ENCODE measurements around the gene BDH1.
A peak's percentile ranks its signal among the peaks of the same experiment; 100 is the strongest.

Gene BDH1

DNA sequence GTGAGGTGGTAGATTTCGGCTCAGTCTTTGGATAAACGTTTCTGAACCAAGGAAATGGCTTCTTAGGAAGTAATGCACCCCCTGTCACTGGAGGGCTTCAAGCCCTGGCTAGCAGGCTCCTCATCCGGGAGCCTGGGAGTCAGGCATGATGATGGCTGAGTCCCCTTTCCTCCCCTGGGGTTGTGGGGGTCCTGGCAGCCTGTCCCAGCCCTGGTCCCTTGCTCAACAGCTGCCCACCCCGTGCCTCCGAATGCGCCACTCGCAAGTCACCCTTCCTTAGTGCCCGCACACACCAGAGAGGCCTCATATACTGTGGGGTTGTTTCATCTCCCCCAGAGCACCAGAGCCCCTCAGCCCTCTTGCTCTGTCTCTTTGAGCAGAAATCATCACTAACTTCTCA lies 48.2 kb downstream of the BDH1 start:
- DNase-seq (ENCODE audit: low spot score) = no peak
- FAIRE-seq = no peak

DNA sequence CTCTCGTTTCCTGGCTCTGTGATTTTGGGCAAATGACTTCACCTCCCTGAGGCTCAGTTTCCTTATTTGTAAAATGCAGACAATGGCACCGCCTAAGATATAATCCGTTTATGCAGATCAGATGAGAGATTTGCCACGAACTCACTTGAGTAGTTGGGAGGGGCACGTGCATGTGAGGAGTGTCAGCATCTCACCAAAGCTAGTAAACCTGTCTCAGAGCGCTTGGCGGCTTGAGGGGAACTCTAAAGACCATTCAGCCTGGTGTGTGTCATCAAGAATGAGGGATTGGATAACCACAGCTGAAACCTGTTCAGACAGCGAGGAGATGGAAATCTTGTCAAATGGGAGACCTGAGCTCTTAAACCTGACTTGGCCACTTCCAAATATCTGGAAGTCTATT lies 48.7 kb downstream of the BDH1 start:
- DNase-seq (ENCODE audit: low spot score) (no peak), FAIRE-seq (no peak)

DNA sequence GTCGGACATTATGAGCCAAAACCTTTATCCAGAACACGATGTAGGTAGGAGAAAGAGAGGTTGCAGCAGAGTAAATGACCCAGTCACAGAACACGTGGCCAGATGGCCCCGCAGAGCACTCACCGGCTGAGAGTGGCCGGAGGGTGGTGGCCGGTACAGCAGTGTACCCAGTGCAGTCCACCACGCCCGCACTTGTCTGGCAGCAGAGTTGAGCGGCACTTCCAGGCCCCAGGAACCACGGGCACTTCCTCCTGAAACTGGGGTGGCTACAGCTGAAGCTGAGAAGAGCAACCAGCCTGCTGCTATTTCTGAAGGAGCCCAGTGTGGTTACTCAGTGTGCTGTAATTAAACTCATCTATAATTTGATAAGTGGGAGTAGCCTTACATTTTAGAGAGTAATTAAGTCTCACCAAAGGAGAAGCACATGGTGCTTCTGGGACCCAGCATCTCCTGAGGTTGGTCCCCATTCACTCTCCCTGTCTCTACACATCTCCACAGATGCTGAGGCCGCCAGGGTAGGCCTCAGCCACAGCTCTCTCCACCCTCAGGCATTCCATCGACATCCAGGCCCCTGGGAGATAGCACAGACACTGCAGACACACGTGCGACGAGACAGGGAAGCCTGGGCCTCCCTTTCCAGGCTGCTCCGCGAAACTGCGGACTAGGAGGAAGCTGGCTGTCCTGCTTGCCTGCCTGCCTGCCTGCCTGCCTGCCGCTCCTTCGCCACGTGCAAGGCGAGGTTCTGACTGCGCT lies 49.8 kb downstream of the BDH1 start:
- DNase-seq (ENCODE audit: low spot score) (no peak), FAIRE-seq (no peak)

DNA sequence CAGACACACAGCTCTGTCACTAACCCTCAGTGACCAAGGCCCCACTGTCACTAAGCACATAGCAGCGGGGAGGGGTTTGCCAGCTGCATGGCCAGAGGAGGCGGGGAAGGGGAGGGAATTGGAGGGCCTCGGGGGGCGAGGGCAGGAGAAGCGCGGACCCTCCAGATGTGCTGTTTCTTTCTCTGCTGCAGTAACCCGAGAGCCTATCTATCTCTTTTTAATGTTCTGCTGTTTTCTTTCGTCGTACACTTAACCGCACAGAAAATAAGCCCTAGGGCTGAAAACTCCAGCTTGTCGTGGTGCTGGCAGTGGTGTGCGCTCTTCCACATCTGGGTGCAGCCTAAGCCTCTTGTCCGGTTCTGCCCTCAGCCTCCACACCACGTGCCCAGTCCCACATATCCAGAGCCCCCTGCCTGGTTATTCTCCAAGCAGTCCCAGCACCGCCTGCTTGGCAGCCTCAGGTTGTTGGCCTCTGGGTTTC lies 51.1 kb downstream of the BDH1 start:
- DNase-seq (ENCODE audit: low spot score) (no peak), FAIRE-seq (no peak)

DNA sequence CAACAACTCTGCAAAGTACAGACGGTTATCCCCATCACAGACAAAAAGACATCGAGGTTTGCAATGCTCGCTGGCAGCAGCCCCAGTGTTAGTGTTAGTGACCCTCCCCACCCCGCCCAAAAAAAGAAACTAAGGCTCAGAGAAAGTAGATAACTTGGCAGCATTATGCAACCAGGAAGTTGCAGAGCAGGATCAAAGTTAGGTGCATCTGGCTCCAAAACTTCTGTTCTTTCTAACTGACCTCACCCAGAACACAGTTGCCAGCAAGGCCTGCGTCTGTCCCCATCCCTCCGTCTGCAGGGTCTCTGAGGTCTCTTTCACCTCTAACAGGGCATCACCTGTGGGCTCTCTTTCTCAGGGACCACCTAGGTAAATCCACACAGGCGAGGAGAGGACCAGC lies 51.5 kb downstream of the BDH1 start:
- DNase-seq (ENCODE audit: low spot score) (no peak), FAIRE-seq (no peak)

DNA sequence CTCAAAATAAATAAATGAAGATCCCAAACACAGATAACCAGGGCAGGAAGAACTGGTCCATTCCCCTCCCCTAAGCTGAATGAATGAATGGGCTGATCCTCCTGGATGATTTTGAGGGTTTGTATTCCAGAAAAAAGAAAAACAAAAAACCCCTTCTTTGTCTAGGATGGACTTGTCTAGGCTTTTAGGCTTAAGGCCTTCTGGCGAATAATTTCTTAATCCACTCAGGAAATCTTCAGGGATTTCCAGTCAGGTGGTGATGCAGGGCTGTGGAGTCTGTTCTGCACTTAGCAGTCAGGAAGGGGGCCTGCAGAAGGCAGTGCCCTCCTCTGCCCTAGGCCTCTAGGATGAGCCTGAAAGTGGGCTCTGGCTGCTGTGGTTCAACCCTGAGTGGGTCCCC lies 52.1 kb downstream of the BDH1 start:
- DNase-seq (ENCODE audit: low spot score) (no peak), FAIRE-seq (no peak)

DNA sequence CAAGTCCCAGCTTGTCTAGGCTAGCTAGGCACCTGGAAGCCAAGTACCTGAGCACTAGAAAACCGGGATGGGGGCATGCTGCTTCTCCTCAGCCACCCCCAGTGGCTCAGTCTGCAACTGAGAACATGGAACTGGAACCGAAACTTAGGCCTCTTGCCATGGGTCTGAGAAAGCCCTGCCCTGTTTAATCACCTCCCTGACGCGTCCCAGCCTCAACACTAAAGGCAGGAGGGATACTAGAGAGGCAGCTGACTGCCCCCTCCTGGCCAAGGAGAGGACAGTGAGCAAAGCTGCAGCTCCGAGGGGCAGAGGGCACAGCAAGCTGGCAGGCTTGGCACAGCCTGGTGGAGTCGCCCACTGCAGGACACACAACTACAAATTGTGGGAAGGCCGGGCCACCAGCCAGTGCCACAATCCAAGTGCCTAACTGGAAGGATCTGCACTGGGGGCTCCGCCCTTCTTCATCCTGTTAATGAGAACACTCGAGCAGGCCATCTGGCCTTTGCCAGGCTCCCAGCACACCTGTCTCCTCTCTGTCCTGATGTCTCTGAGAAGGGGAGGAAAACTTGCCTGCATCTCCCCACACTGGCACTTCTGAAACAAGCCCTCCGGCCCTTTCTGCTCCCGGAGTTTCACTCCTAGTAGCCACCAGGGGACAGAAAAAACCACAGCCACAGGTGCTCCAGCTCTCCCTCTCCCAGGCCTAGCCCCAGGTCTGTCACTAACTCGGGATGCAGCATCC lies 53.7 kb downstream of the BDH1 start:
- FAIRE-seq (no peak), DNase-seq (ENCODE audit: low spot score) (peak; percentile 70)

DNA sequence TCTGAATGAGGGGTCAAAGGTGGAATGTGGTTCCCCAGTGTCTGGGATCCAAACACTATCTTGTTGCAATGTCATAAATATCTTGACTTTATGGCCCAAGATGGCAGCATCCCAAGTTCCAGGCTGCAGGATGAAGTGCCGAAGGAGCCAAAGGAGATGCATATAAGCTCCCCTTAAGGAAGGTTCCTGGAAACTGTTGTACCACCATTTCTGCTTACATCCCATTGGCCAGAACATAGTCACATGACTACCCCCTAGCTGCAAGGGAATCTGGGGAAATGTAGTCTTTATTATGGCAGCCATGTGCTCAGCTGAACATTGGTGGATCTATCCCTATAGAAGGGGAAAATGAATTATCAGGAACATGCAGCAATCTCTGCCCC lies 54.3 kb downstream of the BDH1 start:
- DNase-seq (ENCODE audit: low spot score) = no peak

DNA sequence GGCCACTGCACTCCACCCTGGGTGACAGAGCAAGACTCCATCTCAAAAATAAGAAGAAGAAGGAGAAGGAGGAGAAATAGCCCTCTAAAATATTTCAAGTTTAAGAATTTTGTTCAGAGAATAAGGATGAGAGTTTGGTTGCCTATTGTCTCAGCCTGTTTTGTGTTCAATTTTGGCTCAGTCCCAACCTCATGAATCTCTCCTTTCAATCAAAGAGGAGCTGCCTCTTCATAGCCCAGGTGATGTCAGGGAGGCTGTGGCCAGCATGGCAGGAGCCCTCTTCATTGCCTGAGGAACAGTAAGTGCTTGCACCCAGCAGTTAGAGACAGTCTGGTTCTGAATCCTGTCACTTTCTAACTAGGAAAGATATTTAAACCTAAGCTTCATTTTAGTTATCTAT lies 55.0 kb downstream of the BDH1 start:
- no peak for FAIRE-seq
- no peak for DNase-seq (ENCODE audit: low spot score)

More for the DNA sequence above, 54.3 kb downstream of the BDH1 start:
- FAIRE-seq = no peak

DNA sequence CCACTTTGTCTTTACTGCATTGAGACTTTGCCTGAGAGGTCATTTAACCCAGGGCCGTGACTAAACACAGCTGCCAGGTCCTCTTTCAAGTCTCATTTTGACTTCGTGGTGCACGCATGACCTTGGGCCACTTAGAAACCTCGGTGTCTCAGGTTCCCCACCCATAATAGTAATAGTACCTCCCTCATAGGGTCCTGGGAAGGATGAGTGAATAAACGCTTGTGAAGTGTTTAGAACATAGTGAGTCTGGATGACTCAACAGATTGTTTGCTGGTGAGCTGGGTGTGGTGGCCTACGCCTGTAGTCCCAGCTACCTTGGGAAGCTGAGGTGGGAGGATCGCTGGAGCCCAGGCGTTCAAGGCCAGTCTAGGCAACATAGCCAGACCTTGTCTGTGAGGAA lies 56.3 kb downstream of the BDH1 start:
- no peak for FAIRE-seq
- DNase-seq (ENCODE audit: low spot score) = peak; percentile 44

DNA sequence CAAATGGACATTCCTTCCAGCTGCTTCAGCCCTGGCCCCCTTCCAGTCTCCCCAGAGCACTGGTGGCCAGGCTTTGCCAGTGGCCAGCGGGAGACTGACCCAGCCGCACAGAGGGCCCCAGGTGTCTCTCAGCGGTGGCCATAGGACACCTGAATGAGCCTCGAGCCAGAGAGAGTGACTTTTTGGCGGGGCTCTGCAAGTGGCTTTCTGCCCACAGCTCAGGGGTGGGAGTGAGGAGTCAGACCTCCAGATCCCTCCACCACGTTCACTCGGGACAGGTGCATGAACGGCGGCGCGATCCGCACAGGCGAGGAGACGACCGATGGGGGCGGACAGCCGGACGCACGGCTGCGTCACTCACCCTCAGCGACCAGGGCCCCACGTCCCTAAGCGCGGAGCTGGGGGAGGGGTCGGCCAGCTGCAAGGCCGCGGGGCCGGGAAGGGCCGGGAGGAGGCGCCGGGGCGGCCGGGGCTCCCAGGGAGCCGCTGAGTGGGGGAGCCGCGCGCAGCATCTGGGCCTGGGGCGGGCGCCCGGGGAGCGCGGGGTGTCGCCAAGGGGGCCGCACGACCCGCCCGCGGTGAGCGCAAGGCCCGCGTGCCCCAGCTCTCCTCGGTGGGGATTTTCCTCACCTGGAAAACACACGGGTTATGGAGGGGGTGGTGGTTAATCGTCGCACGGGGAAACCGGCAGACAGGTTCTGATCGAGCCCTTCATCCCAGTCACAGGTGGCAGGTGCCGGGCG lies 57.1 kb downstream of the BDH1 start:
- DNase-seq (ENCODE audit: low spot score) = no peak
- no peak for FAIRE-seq

DNA sequence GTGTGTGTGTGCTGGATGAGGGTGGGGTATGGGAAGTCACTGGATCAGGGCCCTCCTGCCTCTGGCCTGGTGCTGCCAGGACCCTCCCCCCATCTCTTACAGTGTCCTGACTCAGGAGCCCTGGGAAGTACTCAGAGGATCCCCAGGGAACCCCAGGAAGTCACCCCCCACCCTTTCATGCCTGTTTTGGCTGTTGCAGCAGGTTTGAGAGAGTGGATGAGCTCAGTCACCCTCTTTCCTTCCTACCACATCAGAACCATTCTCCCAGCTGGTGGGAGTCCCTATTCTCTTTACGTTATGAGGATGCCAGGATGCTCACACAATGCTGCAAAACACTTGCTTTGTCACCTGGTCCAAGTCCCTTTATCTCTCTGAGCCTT lies 59.0 kb downstream of the BDH1 start:
- no peak for FAIRE-seq
- no peak for DNase-seq (ENCODE audit: low spot score)

DNA sequence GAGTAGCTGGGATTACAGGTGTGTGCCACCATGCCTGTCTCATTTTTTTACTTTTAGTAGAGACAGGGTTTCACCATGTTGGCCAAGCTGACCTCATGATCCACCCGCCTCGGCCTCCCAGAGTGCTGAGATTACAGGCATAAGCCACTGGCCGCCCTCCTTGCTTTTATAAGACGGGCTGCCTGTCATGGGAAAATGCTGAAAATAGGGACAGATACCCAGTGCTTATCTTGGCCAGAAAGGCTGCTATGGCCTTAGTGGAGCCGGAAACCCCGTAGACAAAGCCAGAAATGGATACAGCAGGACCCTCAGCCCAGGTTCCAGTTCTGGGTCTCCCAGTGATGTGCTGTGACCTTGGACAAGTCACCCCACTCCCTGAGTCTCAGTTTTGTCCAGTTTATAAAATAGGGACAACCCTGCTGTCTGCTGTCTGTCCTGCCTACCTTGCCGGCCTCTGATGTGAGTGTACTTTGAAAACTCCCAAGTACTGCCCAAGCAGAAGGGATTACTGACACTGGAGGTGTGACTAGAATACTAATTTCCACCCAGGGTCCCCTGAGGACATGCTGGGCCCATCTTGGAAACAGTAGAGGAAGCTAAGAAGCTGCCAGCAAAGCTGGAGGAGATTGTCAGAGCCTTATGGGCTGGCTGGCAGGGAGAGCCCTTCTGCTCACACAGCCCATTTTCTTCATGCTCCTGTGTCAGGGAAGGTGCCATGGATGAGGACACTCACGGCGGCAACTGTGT lies 59.6 kb downstream of the BDH1 start:
- FAIRE-seq (no peak), DNase-seq (ENCODE audit: low spot score) (no peak)

DNA sequence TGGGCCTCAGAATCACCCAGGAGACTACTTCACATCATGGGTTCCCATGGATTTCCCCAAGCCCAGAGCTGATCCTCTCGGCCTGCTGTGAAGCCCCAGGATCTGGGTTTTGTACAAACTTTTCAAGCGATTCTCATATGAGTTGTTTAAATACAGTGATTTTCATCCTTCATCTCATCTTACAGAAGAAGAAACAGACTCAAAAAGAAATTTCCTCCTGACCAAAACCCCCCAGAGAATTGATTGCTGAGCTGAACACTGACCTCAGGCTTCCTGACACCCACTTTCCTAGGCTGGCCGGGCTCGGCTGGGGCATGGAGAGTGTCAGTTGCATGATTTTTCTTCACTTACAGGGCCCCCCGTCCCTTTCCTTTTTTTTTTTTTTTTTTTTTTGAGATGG lies 60.3 kb downstream of the BDH1 start:
- DNase-seq (ENCODE audit: low spot score) (no peak), FAIRE-seq (no peak)

DNA sequence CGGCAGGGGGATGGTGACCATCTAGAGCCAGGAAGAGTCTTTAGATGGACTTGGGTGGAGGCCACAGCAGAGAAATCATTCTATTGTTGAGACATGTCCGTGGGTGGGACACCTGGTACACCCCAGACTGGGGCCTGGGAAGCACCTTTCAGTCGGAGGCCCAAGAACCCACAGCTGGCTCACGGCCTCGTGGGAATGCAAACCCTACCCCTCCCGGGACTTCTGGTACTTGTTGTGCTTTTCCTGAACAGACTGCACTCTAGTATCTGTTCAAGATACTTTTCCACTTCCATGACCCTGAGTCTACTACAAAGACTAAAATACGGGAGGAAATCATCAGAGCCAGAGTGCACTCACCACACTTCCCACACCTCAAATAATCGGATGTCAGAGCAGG lies 60.7 kb downstream of the BDH1 start:
- FAIRE-seq (no peak), DNase-seq (ENCODE audit: low spot score) (no peak)

DNA sequence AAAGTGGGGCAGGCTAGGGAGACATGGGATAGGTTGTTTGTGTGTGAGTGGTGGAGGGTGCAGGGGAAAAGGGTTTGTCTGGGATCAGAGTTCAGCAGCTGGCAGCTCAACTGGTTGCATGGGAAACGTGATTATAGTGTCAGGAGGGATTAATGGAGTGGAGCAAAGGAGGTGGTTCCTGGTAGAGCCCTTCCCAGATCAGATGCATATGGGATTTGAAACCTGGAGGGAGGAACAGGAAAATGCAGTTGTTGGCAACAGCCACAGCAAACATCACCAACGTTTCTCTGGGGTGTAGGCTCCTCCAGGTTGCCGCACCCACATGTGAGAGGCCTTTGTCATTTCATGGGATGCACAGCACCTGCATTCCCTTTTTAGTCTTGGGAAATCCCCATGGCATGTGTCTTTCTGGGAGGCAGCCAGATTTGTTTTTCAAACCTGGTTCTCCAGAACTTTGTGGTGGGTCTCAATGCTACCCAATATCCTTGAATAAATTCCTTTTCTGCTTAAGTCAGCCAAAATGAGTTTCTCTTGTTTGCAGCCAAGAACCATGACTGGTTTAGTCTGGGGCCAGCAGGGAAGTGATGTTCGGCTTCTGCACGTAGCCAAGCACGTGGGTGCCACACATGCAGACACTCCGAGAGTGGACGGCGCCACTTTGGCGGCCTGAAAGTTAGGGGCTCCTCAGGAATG lies 61.3 kb downstream of the BDH1 start:
- FAIRE-seq (no peak), DNase-seq (ENCODE audit: low spot score) (no peak)

DNA sequence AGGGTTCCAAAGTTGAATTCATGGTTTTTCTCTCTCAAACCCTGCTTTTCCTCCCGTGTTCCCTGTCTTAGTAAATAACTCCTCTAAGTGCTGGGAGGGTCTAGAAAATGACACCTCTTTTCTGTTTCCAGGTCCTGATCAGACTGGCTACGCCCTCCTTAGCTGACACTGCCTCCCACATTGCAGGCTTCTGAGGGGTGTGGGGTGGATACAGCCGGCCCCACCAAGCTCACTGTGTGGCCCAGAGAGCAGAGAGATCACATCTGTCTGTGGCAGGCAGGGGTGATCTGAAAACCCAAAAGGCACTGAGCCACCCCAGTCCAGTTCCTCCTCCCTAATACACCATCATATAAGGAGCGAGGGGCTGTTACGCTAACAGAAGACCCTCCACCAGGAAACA lies 62.7 kb downstream of the BDH1 start:
- no peak for FAIRE-seq

DNA sequence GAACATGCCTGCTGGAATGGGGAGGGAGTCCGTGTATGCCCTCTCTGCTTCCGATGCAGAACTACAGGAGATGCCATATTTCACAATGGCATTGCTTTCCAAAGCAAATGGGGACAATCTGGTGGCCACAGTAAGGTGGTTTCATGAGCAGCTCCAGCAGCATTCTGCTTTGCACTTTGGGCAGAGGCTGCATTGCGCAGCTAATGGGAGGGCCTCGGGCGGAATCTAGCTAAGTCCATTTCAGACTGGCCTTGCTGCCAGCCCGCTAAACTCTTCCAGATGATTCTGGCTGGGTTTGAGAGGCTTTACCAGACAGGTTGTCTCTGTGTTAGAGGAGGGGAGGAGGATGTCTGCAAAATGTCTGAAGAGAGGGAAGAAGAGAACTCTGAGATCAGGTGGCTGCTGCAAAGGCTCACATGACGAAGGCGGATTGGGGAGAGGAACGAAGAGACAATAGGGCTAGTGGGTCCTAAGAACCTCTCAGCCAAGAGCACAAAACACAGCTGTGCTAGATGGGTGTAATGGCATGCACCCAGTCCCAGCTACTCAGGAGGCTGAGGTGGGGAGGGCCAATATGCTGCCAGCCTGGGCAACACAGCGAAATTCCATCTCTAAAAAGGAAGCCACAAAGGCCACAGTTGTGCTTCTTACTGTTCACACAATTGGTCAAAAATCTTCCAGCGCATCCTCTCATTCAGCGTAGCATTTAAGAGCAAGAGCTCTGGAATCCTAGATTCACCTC lies 63.7 kb downstream of the BDH1 start:
- FAIRE-seq = no peak
- DNase-seq (ENCODE audit: low spot score) = no peak

More for the DNA sequence above, 62.7 kb downstream of the BDH1 start:
- no peak for DNase-seq (ENCODE audit: low spot score)

DNA sequence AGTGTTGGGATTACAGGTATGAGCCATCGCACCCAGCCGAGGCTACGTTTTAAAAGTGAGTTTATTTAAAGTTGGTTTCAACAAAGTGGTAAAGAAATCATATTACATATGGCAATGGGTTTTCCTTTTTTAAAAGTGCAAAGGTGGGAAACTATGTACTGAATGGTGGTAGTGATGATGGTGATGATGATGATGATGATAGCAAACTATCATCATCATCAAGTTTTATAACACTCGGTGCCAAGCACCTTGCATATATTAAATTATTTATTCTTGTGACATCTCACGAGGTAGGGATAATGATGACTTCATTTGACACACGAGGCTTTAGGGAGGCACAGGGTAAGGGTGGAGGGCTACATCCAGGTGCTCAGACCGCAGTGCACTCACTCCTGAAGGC lies 64.3 kb downstream of the BDH1 start:
- no peak for FAIRE-seq

More for the DNA sequence above, 64.3 kb downstream of the BDH1 start:
- no peak for DNase-seq (ENCODE audit: low spot score)

All from RCC 7860 (cell line).